Stimulated activated CD8-positive, alpha-beta memory T cell treated with anti-CD3 and anti-CD28 coated beads, Interleukin-12 subunit alpha, Interleukin-12 subunit beta, amount 100 ng/mL, for 1 hour (primary cell): ENCODE measurements around the gene EXT2.

ENCODE experiments used
- DNase-seq: peaks from one replicate; pipeline ENCODE4 v3.0.0-alpha.2; 2020; ENCODE audit warnings: low read depth

Gene EXT2

DNA sequence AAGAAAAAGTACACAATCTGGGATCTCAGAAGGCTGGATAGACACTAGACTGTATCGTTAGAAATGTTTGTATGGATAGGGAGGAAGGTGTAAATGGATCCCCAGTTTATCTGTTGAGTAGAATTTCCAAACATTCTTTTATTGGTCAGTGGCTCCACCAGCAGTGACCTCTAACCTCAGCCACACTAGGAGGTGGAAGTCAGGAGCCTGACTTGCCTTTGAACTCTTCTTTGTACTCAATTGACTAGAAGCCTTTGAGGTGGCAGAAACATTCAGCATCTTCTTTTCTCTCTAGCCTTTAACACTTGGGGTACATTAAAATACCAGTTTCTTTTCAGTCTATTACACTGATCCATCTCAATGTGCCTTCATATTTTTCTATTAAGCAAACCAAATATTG, 39.1 kb downstream of the EXT2 start:
- DNase-seq = no peak

DNA sequence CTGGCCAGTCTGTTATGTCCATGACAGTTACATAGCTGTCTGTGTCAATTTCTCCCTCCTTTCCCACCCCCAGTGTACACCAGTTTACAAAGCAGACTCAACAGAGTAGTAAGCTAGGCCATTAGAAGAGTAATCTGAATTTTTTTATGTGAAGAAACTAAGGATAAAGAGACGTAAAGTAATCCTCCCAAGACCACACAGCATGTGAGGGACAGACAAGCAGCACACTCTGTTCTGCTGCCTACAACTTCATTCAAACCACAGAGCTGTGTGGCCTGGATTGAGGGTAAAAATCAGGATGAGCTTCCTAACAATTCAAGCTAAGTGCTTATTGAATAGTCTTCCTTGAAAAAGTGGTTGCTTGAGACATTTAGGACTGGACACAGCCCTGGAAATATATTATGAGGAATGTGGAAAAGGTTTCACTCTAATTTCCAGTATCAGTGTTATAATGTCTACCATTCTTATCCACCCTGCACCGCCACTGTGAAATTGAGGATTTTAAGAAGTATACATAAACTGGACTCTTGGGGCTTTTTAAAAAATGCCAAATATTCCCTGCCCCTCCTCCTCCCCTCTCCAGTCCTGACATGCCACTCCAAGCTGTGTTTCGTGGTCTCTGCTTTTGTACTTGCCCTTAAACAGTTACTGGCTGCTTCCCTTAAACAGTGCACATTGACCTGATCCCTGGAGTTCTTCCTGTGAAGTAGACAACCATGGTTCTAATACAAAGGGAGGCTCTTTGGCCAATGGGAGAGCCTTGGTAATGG, 40.9 kb downstream of the EXT2 start:
- DNase-seq = no peak

DNA sequence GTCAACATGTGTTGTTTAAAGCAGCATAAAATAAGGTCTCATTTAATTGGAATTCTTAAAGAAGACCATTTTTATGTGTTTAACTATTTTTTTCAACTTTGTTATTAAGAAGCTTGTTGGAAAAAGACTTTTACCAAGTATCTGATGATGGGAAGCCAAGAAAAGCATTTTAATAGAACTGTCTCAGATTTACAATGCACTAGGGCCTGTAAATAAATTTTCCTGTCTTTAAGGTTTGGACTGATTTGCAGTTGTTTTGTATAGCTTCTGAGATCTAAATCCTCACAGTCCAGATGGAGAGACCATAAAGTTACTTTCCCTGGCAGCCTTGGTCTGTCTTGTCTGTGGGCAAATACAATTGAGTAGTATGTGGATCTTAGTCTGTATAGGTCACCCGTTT, 41.6 kb downstream of the EXT2 start:
- DNase-seq = no peak

DNA sequence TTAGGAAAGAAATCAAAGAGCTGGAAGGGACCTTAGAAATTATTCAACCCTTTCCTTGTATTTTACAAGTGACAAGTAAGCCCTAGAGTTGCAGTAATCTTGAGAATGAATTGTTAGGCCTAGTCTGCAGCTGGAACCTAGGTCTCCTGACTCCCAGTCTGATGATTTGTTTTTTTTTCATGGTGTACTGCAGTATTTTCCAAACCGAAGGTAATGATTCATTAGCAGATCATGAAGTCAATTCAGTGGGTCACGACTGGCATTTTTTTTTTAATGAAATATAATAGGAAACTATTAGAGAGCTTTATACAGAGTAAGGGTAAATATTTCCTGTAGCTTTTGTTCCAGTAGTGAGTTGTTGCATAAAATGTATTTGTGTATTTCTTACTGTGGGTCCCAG, 42.8 kb downstream of the EXT2 start:
- DNase-seq = no peak

DNA sequence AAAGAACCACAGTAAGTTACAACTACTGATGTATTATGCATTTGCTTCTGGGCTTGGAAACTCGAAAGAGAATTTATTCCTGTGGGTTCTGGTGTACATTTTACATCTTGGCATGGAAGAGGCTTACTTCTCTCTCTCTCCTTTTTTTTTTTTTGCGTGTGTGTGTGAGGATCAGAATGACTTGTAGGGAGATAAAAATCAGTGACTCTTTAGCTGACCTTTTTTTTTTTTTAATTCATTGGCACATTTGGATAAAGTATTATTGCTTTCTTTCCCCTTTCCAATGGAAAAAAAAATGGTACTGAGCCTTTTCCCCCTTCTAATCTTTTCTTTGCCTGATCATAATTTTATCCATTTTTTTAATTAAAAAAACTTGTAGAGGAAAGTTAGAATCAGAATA, 43.5 kb downstream of the EXT2 start:
- DNase-seq = no peak

DNA sequence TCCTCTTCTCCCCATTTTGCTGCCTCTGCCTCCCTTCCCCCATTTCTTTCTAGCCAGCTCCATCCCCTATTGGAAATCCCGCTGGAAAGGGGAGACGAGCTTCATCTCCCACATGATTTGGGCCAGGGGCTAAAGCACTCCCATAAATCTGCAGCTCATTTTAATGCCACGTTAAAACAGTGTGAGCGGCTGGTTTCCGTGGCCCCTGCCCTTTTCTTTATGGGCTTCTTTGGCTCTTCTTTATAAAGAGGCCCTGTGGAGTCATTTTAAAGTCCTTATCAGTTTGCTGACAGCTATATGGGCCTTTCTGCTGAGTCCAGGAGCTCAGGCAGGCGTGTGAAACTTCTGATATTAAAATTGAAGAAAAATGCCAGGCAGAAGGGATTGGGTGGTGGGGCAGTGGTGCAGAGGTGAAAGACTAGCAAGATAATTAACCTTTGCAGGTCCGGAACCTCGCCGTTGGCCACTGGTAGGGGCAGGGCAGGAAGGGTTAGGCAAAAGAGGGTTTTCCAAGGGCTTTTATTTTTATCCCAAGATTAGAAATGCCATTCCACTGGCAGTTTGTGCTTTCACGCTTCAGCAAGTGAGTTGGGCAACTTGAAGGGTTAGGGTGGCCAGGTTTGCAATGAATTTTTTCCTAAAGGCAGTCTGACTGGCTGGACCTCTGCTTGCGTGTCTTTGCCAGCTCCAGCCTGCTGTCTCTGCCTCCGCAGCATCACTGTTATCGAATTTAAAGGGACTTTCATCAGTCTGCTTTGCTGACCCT, 44.3 kb downstream of the EXT2 start:
- DNase-seq = no peak

DNA sequence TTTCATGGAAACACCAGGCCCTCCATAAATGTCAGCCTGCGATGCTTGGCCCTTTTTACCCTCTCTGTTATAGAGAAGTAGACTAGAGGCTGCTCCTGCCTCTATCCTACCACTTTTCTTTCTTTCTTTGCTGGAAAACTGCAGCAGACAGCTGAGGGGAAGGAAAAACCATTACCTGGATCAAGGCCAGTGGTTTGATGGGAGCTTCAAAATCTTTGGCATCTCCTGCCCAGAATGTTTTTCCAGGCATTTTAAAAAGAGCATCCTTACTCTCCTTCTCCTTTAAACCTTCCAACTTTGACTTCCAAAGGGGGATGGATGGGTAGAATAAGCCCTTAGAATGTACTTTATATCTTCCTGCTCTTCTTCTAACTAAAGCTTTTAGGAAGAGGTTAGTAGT, 44.9 kb downstream of the EXT2 start:
- no peak for DNase-seq

DNA sequence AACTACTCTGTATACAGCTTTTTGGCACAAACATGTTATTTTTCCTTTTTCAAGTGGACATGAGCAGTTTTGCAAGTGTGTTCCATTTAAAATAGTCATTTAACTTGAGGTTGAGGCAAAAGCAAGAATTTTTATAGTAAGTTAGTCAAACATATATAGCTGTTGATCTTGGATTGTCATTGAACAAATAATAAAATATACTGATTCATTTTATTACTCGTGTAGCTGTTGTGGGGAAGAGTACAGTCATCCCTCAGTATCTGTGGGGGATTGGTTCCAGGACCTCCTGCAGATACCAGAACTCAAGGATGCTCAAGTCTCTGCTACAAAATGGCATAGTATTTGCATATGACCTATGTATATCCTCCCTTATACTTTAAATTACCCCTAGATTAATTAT, 45.3 kb downstream of the EXT2 start:
- no peak for DNase-seq

DNA sequence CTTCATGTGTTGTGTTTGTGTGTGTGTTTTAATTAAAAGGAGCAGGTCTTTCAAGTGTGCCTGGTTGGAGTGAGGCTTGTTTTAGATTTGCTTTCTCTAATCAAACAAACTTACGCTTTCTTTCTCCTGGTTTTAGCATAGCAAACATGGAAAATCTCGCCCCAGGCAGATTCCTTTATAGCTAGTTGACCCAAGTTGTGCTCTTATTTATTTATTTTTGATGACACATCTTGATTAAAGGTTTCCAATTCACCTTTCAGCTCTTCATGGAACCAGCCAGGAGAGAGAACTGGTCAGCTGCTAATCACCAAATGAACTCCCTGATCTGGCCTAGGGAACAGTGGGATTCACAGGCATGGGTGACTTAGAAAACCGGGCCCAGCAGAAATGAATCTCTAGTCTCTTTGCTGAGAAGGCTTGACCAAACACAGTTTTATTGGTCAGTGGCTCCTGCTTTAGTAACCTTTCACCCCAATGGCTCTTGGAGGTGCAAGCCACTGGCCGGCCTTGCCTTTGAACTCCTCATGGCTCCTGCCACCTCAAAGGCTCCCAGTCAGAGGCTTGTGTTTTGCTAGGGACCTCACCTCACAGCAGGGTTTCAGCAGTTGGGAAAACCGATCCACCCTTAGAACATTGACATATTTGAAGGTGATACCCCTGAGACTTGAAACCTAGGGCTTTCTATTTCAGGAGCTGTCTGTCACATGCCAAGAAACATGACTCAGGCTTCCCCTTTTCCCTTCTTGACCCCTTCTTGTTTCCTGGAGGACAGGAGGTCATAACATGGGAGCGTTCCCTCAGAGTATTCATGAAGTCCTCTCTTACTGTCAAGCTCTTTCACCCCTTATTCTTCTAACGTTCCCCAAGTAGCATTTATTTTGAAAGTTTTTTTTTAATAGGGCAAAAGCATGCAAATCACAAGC, 48.8 kb downstream of the EXT2 start:
- DNase-seq = no peak

DNA sequence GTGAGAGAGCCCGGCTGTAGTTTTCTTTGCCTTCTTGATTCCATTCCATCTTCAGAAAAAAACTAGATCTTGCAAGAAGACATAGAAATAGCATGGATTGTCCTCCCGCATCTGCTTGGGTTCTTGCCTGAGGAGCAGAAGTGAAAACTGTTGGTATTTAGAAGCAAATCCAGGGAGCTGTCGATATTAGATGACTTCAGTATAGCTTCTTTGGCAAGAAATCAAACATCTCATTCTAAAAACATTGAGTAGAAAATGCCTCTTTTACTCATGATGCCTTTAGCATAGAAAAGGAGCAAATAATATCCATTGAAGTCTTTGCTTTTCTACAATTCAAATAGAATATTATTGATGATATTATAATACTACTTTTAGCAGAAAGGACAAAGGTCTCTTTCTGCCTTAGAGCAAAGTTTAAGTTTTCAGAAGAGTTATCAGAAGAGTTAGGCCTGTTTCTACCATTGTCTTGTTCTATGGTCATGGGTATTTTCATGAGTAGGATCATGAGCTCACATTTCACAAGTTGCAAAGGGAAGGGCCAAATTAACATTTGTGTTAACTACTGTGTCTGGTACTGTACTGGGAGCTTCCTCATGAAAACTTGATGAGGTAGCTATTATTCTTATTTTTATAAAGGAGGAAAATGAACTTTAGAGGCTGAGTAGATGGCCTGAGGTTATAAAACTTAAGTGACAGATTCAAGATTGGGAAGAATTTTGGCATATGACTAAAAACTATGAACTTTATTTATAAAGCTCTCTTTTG, 49.7 kb downstream of the EXT2 start:
- no peak for DNase-seq

DNA sequence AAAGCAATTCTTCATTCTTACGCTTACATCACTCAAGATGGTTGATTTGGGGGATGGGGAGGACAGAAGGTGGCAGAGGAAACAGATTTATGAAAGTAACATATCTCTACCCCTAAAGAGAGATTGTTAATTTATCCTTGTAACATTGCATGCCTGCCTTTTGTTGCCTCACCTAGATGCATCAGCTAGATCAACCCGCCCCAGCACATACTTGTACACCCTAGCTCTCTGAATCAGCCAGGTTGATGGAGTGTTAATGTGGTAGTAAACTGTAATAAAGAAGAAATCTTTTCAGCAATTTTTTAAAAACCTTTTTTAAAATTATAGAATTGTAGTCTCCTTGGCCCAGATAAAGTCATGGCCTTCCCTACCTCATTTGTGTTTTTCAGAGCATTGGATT, 51.5 kb downstream of the EXT2 start:
- DNase-seq = no peak

DNA sequence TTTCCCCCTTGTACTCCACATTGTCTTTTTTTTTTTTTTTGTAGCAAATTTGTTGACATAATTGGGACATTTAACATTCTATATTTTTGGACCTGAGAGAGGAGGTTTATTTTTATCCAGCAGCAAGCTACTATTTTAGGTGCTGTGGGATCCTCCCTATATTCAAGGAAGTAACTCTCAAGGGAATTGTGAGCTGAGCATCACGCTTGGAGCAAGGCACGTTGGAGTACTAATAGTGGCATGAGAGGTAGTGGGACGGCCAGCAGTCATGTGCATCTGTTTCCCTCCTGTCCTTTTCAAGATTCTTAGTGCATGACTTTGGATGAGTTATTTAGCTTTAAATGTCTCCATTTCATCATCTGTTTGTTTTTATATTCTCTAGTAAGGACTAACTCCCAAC, 52.3 kb downstream of the EXT2 start:
- DNase-seq = no peak

DNA sequence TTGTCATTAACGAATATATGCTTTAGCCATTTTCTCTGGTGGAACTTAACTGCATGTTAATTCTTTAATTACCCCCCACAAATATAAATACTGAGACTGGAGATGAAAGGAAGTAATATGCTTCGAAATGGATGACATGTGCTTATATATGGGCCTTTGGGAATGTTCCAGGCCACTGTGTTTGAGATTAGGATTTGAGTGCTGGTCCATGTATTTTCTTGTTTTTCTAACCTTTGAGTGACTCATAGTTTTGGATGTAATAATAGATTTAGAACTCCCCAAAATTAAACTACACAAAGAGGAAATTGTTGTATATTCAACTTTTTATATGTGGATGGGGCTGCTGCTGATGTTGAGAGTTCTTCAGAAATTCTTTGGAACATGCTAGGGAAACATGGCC, 54.2 kb downstream of the EXT2 start:
- DNase-seq = no peak

DNA sequence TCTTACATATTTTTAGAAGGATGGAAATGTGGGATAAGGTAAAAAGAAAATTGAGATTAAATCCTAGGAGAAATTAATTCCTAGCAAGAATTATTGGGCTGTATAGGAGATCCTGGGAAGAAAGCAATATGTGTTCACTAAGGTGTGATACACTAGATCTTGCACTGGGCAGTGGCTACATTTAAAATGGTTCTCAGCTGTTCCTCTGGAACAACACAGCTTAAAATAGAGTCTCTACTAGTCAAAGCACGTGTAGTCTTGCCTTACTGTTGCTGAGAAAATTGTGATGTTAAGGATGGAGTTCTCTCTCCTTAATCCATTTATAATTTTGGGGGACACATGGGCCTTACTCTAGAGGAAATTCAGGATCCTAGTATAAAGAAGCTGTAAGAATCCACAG, 54.9 kb downstream of the EXT2 start:
- DNase-seq = no peak

DNA sequence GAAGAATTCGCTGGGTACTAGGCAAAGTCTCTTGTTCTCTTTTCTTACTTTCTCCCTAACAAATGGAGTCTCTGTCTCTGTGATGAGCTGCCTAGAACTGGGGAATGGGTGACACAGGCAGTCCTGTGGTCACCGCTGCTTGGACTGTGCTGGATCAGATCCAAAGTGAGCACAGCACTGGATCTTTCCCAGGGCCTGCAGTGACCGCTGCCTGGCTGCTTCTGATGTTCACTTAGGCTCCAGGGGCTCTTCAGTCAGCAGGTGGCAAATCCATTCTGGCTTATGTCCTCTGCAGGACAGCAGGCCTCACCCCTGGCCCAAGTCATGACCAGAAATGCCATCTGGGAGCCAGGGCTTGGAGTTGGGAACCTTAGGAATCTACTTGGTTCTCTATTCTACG, 61.5 kb downstream of the EXT2 start:
- DNase-seq = no peak

DNA sequence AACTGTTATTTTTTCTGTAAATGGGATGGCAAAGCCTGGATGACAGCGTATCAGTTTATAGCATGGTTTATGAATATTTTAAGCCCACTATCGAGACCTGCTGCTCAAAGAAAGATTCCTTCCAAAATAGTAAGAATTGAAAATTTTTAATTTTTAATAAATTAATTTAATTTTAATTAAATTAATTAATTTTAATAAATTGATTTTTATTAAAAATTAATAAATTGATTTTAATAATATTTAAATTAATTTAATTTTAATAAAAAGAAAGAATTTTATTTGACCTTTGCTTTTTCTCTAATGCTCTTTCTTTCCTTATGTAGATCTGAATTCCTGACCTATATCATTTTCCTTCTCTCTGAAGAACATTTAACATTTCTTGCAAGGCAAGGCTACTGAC, 62.9 kb downstream of the EXT2 start:
- DNase-seq = no peak

DNA sequence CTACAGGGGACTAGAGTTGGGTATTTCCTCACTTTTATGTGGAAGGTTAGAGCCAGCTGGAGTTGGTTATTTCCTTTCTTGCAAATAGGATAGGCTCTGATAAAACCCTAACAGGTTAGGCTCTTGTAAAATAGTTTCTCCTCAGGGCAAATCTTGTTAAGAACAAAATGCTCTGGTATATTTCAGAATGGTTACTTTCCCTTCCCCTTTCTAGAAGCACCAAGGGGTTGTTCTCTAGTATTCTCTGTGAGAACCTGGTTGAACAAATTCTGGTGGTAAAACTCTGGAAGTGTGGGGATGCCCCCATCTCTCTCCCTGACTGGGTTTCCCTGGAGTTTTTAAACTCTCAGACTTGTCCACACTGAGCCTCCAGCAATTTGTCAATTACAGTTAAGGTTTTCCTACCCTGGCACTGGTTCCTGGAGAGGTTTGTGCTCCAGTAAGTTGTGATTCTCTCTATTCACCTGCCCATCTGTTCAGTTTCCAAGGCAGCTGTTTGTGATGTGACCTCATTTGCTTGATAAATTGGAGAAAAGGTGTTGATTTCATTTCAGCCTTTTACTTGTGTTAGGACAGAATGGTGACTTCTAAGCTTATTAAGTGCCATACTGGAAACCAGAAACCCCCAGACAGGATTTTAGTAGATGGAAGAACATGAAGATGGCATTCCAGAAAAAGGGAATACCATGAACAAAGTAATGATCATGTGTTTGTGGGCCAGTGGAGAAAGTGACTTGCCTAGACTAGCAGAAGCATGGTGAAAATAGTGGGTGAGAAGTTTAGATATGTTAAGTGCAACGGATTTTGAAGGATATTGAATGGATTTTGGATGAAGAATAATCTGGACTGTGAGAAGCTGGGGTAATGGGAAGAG, 64.6 kb downstream of the EXT2 start:
- DNase-seq = no peak

DNA sequence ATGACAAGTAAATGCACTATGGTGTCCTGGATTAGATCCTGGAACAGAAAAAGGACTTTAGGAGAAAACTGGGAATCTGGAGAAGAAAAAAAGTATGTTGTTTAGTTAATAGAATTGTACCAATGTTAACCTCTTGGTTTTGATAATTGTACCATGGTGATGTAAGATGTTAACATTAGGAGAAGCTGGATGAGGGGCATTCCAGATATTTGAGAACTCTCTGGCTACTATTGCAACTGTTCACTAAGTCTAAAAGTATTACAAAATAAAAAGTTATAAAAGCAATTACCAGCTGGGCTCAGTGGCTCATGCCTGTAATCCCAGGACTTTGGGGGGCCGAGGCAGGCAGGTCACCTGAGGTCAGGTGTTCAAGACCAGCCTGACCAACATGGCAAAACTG, 66.5 kb downstream of the EXT2 start:
- no peak for DNase-seq

DNA sequence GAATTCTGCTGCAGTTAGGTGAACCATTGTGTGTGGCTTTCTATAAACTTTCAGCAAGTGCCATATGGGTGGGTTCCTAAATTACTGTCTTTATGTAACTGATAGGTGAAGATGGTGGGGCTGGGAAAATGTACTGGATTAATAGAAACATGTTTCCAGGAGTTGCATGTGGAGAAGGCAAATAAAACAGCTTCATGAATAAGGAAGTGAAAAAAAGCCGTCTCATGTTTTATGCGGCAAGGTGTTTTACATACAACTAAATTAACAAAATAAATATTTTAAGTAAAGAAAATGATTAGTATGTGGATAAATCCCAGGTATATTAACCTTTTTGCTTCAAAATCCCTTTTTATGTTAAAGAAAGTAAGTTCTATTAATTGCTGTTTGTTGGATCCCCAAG, 67.2 kb downstream of the EXT2 start:
- no peak for DNase-seq

DNA sequence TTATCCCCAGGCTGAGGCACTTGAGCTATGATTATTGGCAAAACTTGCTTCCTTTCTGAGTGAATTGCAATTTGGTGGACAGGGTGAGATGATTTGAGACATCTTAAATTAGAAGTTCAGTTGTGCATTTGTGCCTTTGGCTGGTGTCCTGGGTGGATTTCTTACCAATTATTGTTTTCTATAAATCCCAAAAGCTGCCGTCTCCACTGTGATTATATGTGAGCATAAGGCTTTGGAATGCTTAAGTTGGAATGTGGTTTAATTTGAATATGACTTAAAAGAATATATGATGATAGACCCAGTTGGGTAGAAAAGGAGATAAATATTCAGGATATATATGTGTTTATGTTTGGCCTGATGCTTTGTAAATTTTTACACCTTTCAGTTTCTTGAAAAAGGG, 70.0 kb downstream of the EXT2 start:
- no peak for DNase-seq

DNA sequence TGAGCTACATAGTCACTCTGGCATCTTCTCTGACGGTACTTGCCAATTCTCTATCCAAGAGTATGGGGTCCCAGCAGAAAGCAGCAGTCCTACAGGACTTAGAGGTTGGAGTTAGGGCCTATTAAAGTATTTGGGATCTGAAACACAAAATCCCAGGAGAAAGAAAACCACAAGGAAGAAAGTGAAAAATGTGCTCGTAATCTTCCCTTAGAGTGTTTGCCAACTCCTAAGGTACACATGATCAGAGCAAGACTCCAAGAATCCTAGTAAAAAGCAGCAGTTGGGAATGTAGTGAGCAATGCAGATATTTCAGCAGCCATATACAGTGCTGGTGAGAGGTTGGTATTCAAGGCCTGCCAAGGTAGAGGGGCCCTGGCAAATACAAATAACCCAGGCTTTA, 71.6 kb downstream of the EXT2 start:
- DNase-seq = no peak
